Ectodermal cell (in vitro differentiated cells): ENCODE results near the gene MCTP1.

Experiments used
- H3K27ac ChIP-seq: 2 replicates; pipeline ENCODE4 v1.7.0; 2013; ENCODE audit warnings: mild to moderate bottlenecking, low read depth, low read length; ENCODE audit not compliant: insufficient read depth, poor library complexity, severe bottlenecking
- H3K27me3 ChIP-seq: 2 replicates; pipeline ENCODE4 v1.7.0; 2013; ENCODE audit warnings: mild to moderate bottlenecking, low read length; ENCODE audit not compliant: insufficient read depth, control insufficient read depth, poor library complexity, severe bottlenecking
- H3K36me3 ChIP-seq: one replicate; pipeline ENCODE4 v1.7.0; 2013; ENCODE audit warnings: low read length; ENCODE audit not compliant: control insufficient read depth, insufficient read depth
- H3K4me1 ChIP-seq: one replicate; pipeline ENCODE4 v1.7.0; 2013; ENCODE audit warnings: low read length; ENCODE audit not compliant: control insufficient read depth, insufficient read depth
- H3K4me3 ChIP-seq: 2 replicates; pipeline ENCODE4 v1.7.0; 2013; ENCODE audit warnings: low read depth, low read length, control low read depth; ENCODE audit not compliant: insufficient read depth
- H3K9me3 ChIP-seq: 2 replicates; pipeline ENCODE4 v1.7.0; 2013; ENCODE audit warnings: mild to moderate bottlenecking, low read length, moderate library complexity; ENCODE audit not compliant: control insufficient read depth
- WGBS, 2 experiments: methylation state at CpG; one replicate each; pipeline ENCODE4 v1.1.7; 2013; ENCODE audit warnings: missing lambda C conversion rate in 2 of 2; 5-methylcytosine and 5-hydroxymethylcytosine counted together

MCTP1 gene

GRCh38 chr5:95048628-95049027 lies 236.3 kb downstream of the MCTP1 start:
- Histone ChIP-seq H3K9me3 (no peaks in the 10 kb centered on the region), H3K4me1 (no peaks in the 10 kb centered on the region), H3K27ac (no peak overlapping the region), H3K27me3 (no peaks in the 10 kb centered on the region), H3K36me3 (no peaks in the 10 kb centered on the region), H3K4me3 (no peak overlapping the region)
- WGBS, 2 experiments: 100% methylated on average over 1 of the region's 1 CpG; no CpG with 5 or more reads in 1 of the 2 experiments

GRCh38 chr5:95045181-95045965 lies 239.5 kb downstream of the MCTP1 start:
- Histone ChIP-seq H3K4me1 (no peaks in the 10 kb centered on the region), H3K27me3 (no peaks in the 10 kb centered on the region), H3K27ac (no peak overlapping the region), H3K9me3 (no peaks in the 10 kb centered on the region), H3K4me3 (no peak overlapping the region), H3K36me3 (no peaks in the 10 kb centered on the region)
- WGBS, 2 experiments: 95 to 96% methylated on average over 4 of the region's 5 CpGs

- Histone ChIP-seq H3K27me3 (no peaks in the 10 kb centered on the region), H3K27ac (no peak overlapping the region), H3K9me3 (no peaks in the 10 kb centered on the region), H3K4me1 (no peaks in the 10 kb centered on the region), H3K36me3 (no peaks in the 10 kb centered on the region), H3K4me3 (no peak overlapping the region)
- WGBS, 2 experiments: 94 to 96% methylated on average over 2 of the region's 2 CpGs
These were observed 240.8 kb downstream of the MCTP1 start for GRCh38 chr5:95044096-95044495.

GRCh38 chr5:95043648-95044047 lies 241.2 kb downstream of the MCTP1 start:
- WGBS, 2 experiments: 67 to 72% methylated on average over 2 to 3 of the region's 3 CpGs
- H3K4me3 ChIP-seq: no peak overlapping the region
- no peak overlapping the region for H3K27ac ChIP-seq
- H3K36me3 ChIP-seq: no peaks in the 10 kb centered on the region
- no peaks in the 10 kb centered on the region for H3K9me3 ChIP-seq
- H3K4me1 ChIP-seq: no peaks in the 10 kb centered on the region
- H3K27me3 ChIP-seq: no peaks in the 10 kb centered on the region

GRCh38 chr5:95043234-95043633 lies 241.7 kb downstream of the MCTP1 start:
- H3K27ac ChIP-seq: no peak overlapping the region
- H3K36me3 ChIP-seq: no peaks in the 10 kb centered on the region
- H3K4me1 ChIP-seq: no peaks in the 10 kb centered on the region
- H3K27me3 ChIP-seq: no peaks in the 10 kb centered on the region
- H3K4me3 ChIP-seq: no peak overlapping the region
- no peaks in the 10 kb centered on the region for H3K9me3 ChIP-seq

GRCh38 chr5:95042037-95042436 lies 242.9 kb downstream of the MCTP1 start:
- no peak overlapping the region for H3K4me3 ChIP-seq
- no peaks in the 10 kb centered on the region for H3K27me3 ChIP-seq
- H3K36me3 ChIP-seq: no peaks in the 10 kb centered on the region
- H3K4me1 ChIP-seq: no peaks in the 10 kb centered on the region
- no peaks in the 10 kb centered on the region for H3K9me3 ChIP-seq
- no peak overlapping the region for H3K27ac ChIP-seq
- 93 to 100% methylated on average over 2 to 4 of the region's 4 CpGs for WGBS, 2 experiments

GRCh38 chr5:95035891-95036685 lies 248.8 kb downstream of the MCTP1 start:
- 90 to 92% methylated on average over 6 of the region's 7 CpGs for WGBS, 2 experiments
- Histone ChIP-seq H3K36me3 (no peaks in the 10 kb centered on the region), H3K4me3 (no peak overlapping the region), H3K9me3 (no peaks in the 10 kb centered on the region), H3K27me3 (no peaks in the 10 kb centered on the region), H3K27ac (no peak overlapping the region), H3K4me1 (no peaks in the 10 kb centered on the region)

- Histone ChIP-seq H3K4me3 (no peak overlapping the region), H3K36me3 (no peaks in the 10 kb centered on the region), H3K27me3 (no peaks in the 10 kb centered on the region), H3K27ac (no peak overlapping the region), H3K9me3 (no peaks in the 10 kb centered on the region), H3K4me1 (no peaks in the 10 kb centered on the region)
- WGBS, 2 experiments: 100% methylated on average over 1 of the region's 1 CpG; no CpG with 5 or more reads in 1 of the 2 experiments
These were observed 252.1 kb downstream of the MCTP1 start for GRCh38 chr5:95032801-95033200.

GRCh38 chr5:95029569-95030366 lies 255.1 kb downstream of the MCTP1 start:
- Histone ChIP-seq H3K9me3 (no peaks in the 10 kb centered on the region), H3K27ac (no peak overlapping the region), H3K36me3 (no peaks in the 10 kb centered on the region), H3K27me3 (no peaks in the 10 kb centered on the region), H3K4me3 (no peak overlapping the region), H3K4me1 (no peaks in the 10 kb centered on the region)
- WGBS, 2 experiments: 92 to 93% methylated on average over 9 of the region's 9 CpGs

- Histone ChIP-seq H3K27me3 (no peaks in the 10 kb centered on the region), H3K9me3 (no peaks in the 10 kb centered on the region)
- WGBS, 2 experiments: 63 to 81% methylated on average over 2 to 3 of the region's 3 CpGs
These were observed 257.1 kb downstream of the MCTP1 start for GRCh38 chr5:95027775-95028174.

More at GRCh38 chr5:95027775-95028174, 257.1 kb downstream of the MCTP1 start:
- Histone ChIP-seq H3K4me1 (no peaks in the 10 kb centered on the region), H3K4me3 (no peak overlapping the region), H3K36me3 (no peaks in the 10 kb centered on the region), H3K27ac (no peak overlapping the region)
